Raji (cell line): ENCODE results near the gene XYLT1.

Experiments used
- POLR2A ChIP-seq: IDR thresholded peaks from 2 replicates; pipeline ENCODE4 v1.6.1; 2011; ENCODE audit warnings: low read depth, low read length, control low read depth; ENCODE audit not compliant: insufficient read depth

The XYLT1 gene

GRCh38 chr16:17282247-17282646, 188.5 kb downstream of the XYLT1 start:
- TF ChIP-seq POLR2A = no peak

GRCh38 chr16:17281052-17281451, 189.7 kb downstream of the XYLT1 start:
- TF ChIP-seq POLR2A = no peak

- TF ChIP-seq POLR2A = no peak
Measured at GRCh38 chr16:17278988-17279387, 191.8 kb downstream of the XYLT1 start.

- TF ChIP-seq POLR2A = no peak
Measured at GRCh38 chr16:17277981-17278381, 192.8 kb downstream of the XYLT1 start.

GRCh38 chr16:17276610-17277009, 194.2 kb downstream of the XYLT1 start:
- no peak for TF ChIP-seq POLR2A

GRCh38 chr16:17276010-17276530, 194.7 kb downstream of the XYLT1 start:
- TF ChIP-seq POLR2A = no peak

GRCh38 chr16:17275076-17276009, 195.4 kb downstream of the XYLT1 start:
- no peak for TF ChIP-seq POLR2A

- no peak for TF ChIP-seq POLR2A
Measured at GRCh38 chr16:17273142-17273561, 197.6 kb downstream of the XYLT1 start.

- no peak for TF ChIP-seq POLR2A
Measured at GRCh38 chr16:17272716-17273115, 198.0 kb downstream of the XYLT1 start.

- no peak for TF ChIP-seq POLR2A
Measured at GRCh38 chr16:17271687-17272086, 199.1 kb downstream of the XYLT1 start.

- TF ChIP-seq POLR2A = no peak
Measured at GRCh38 chr16:17270683-17271109, 200.1 kb downstream of the XYLT1 start.

GRCh38 chr16:17270111-17270510, 200.6 kb downstream of the XYLT1 start:
- no peak for TF ChIP-seq POLR2A

- TF ChIP-seq POLR2A = no peak
Measured at GRCh38 chr16:17269439-17269838, 201.3 kb downstream of the XYLT1 start.

GRCh38 chr16:17266608-17267313, 204.0 kb downstream of the XYLT1 start:
- no peak for TF ChIP-seq POLR2A

GRCh38 chr16:17265154-17265553, 205.6 kb downstream of the XYLT1 start:
- no peak for TF ChIP-seq POLR2A
